Thymus (tissue), 11 donors: Measurements from ENCODE around the gene POGK. TPM values are rescaled to one million over a fixed set of nuclear protein-coding genes. Genes with fewer than 3 reads are reported as not detected.
"Not testable (repeated sequence)": the region's sequence is repeated elsewhere in the genome, so short reads cannot be mapped to it uniquely, and the experiment has no call there.

Experiments
- DNase-seq, 9 donors: peaks; one replicate each; pipeline ENCODE4 v3.0.0-alpha.2; 2013; ENCODE audit warnings: low spot score in 9 of 9, low read depth in 6 of 9, missing footprints in 1 of 9
- H3K27ac ChIP-seq, 2 donors: one replicate each; pipeline ENCODE4 v1.5.1; 2013; ENCODE audit warnings: control low read depth in 1 of 2, low read depth in 1 of 2, low read length in 1 of 2, mild to moderate bottlenecking in 1 of 2, moderate library complexity in 1 of 2
- H3K27me3 ChIP-seq, 2 donors: one replicate each; pipeline ENCODE4 v1.5.1; 2013; ENCODE audit warnings: low read length in 1 of 2; ENCODE audit not compliant: control insufficient read depth in 2 of 2, insufficient read depth in 1 of 2
- H3K36me3 ChIP-seq, 2 donors: one replicate each; pipeline ENCODE4 v1.5.1; 2013; ENCODE audit warnings: low read length in 1 of 2, mild to moderate bottlenecking in 1 of 2, moderate library complexity in 1 of 2; ENCODE audit not compliant: control insufficient read depth in 2 of 2, insufficient read depth in 2 of 2
- H3K4me1 ChIP-seq, 2 donors: one replicate each; pipeline ENCODE4 v1.5.1; 2013; ENCODE audit warnings: low read length in 2 of 2; ENCODE audit not compliant: control insufficient read depth in 2 of 2, insufficient read depth in 2 of 2
- H3K4me3 ChIP-seq, 2 donors: one replicate each; pipeline ENCODE4 v1.5.1; 2013; ENCODE audit warnings: low read length in 2 of 2, control low read depth in 1 of 2, mild to moderate bottlenecking in 1 of 2
- H3K9me3 ChIP-seq, 2 donors: one replicate each; pipeline ENCODE4 v1.5.1; 2013; ENCODE audit warnings: low read length in 1 of 2, mild to moderate bottlenecking in 1 of 2; ENCODE audit not compliant: control insufficient read depth in 2 of 2, insufficient read depth in 1 of 2
- WGBS: extraction: QIAGEN DNeasy Blood & Tissue Kit; methylation state at CpG from one replicate; pipeline ENCODE4 v1.1.7; 2013; 5-methylcytosine and 5-hydroxymethylcytosine counted together
- polyA plus RNA-seq: library from polyadenylated mRNA; stranded (reverse); fragments of 200-250 nt; gene quantifications from one replicate; pipeline ENCODE4 v1.2.3, GENCODE V29; 2013
- total RNA-seq: library from RNA; stranded (reverse); fragments of 120-200 nt; gene quantifications from one replicate; pipeline ENCODE4 v1.2.4, GENCODE V29; 2013
- donor health status: healthy.

Gene POGK
- total and polyA plus RNA-seq, 2 donors, result 14.1 to 15.7 TPM

GRCh38 chr1:166868639-166869038 is 29.4 kb downstream of the POGK start:
- Histone ChIP-seq H3K27ac (no peak overlapping the region), H3K4me3 (no peak overlapping the region), H3K27me3 (no peaks in the 10 kb centered on the region), H3K36me3 (peaks cover 14 to 25% of the 10 kb centered on the region in 2 donors), H3K4me1 (no peaks in the 10 kb centered on the region), H3K9me3 (no peaks in the 10 kb centered on the region)
- no peak for DNase-seq
- 84% methylated on average over 7 of the region's 7 CpGs for WGBS

- Histone ChIP-seq H3K36me3 (peaks cover 9 to 18% of the 10 kb centered on the region in 2 donors), H3K27ac (no peak overlapping the region), H3K27me3 (no peaks in the 10 kb centered on the region), H3K9me3 (no peaks in the 10 kb centered on the region), H3K4me1 (no peaks in the 10 kb centered on the region), H3K4me3 (no peak overlapping the region)
- no peak for DNase-seq
- WGBS, result 89% methylated on average over 3 of the region's 3 CpGs
Measured at GRCh38 chr1:166869318-166870099, 30.2 kb downstream of the POGK start.

- peaks cover 9 to 14% of the 10 kb centered on the region in 2 donors for H3K36me3 ChIP-seq
- DNase-seq, result no peak
- 96% methylated on average over 4 of the region's 4 CpGs for WGBS
- no peaks in the 10 kb centered on the region for H3K27me3 ChIP-seq
- no peak overlapping the region for H3K4me3 ChIP-seq
- no peaks in the 10 kb centered on the region for H3K9me3 ChIP-seq
- H3K4me1 ChIP-seq, result peaks cover 3 to 5% of the 10 kb centered on the region in 2 donors
- H3K27ac ChIP-seq, result no peak overlapping the region
Measured at GRCh38 chr1:166870584-166870983, 31.3 kb downstream of the POGK start.

- H3K9me3 ChIP-seq, result peaks cover 0 to 3% of the 10 kb centered on the region in 2 donors
- 92% methylated on average over 8 of the region's 8 CpGs for WGBS
- H3K4me1 ChIP-seq, result peaks cover 7 to 8% of the 10 kb centered on the region in 2 donors
- H3K4me3 ChIP-seq, result no peak overlapping the region
- no peaks in the 10 kb centered on the region for H3K36me3 ChIP-seq
- H3K27ac ChIP-seq, result no peak overlapping the region
- no peaks in the 10 kb centered on the region for H3K27me3 ChIP-seq
- DNase-seq, result no peak
Measured at GRCh38 chr1:166874464-166874863, 35.2 kb downstream of the POGK start.

GRCh38 chr1:166875302-166875733 is 36.0 kb downstream of the POGK start:
- 52% methylated on average over 8 of the region's 8 CpGs for WGBS
- Histone ChIP-seq H3K36me3 (no peaks in the 10 kb centered on the region), H3K4me3 (peak overlapping the region; percentile 74 to 83), H3K27ac (peak overlapping the region in 1 of 2 donors; percentile 36), H3K27me3 (no peaks in the 10 kb centered on the region), H3K4me1 (peaks cover 7 to 8% of the 10 kb centered on the region in 2 donors), H3K9me3 (peaks cover 0 to 3% of the 10 kb centered on the region in 2 donors)
- peak in 2 of 9 donors; percentile 6 to 35 for DNase-seq

- peaks cover 7 to 8% of the 10 kb centered on the region in 2 donors for H3K4me1 ChIP-seq
- peak within 1 kb of the TSS; percentile 80 to 90 for H3K27ac ChIP-seq
- WGBS, result under 1% methylated on average over 84 of the region's 84 CpGs
- peak within 1 kb of the TSS; percentile 74 to 83 for H3K4me3 ChIP-seq
- peak; percentile 92 to 99 (median 97) for DNase-seq
- no peaks in the 10 kb centered on the region for H3K27me3 ChIP-seq
- peaks cover 0 to 3% of the 10 kb centered on the region in 2 donors for H3K9me3 ChIP-seq
- no peaks in the 10 kb centered on the region for H3K36me3 ChIP-seq
Measured at GRCh38 chr1:166875734-166876539, 36.7 kb downstream of the POGK start, which contains the start of gene TADA1. Gene TADA1, minus strand, starts transcription at chr1:166876264. Its CDS starts 31 bp downstream, at chr1:166876233.

GRCh38 chr1:166876540-166876838 is 37.2 kb downstream of the POGK start:
- Histone ChIP-seq H3K27ac (peak overlapping the region in 1 of 2 donors; percentile 28), H3K27me3 (no peaks in the 10 kb centered on the region), H3K4me1 (peaks cover 7 to 8% of the 10 kb centered on the region in 2 donors), H3K4me3 (peak overlapping the region; percentile 74 to 83), H3K36me3 (no peaks in the 10 kb centered on the region), H3K9me3 (peaks cover 0 to 3% of the 10 kb centered on the region in 2 donors)
- no peak for DNase-seq
- 2% methylated on average over 7 of the region's 7 CpGs for WGBS

- not testable (repeated sequence) for H3K27me3 ChIP-seq, H3K4me1 ChIP-seq, H3K9me3 ChIP-seq, H3K27ac ChIP-seq, H3K36me3 ChIP-seq, H3K4me3 ChIP-seq, DNase-seq
- 98% methylated on average over 16 of the region's 21 CpGs for WGBS
Measured at GRCh38 chr1:166878173-166878917, 39.1 kb downstream of the POGK start.
